Measurements from ENCODE around the gene CLEC16A.
A peak's percentile ranks its signal among the peaks of the same experiment; 100 is the strongest.

CLEC16A gene

DNA sequence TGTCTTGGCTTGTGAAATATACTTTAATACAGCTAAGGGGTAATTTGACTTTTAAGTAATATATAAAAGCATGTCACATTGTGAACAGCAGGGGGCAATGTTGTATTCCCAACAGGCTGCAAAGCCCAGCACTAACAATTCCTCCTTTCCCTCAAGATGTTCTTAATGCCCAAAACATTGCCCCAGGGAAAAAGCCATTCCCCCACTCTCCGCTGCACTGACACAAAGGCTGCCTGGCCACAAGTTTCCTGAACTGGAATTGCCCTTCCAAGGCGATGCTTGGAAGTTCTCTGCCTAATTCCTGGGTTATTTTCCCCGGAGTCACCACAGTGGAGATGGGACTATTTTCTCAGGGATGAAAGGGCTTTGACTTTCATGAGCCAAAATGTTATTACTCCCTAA is 27.2 kb downstream of the CLEC16A start:
- DNase-seq, result peak; percentile 29

DNA sequence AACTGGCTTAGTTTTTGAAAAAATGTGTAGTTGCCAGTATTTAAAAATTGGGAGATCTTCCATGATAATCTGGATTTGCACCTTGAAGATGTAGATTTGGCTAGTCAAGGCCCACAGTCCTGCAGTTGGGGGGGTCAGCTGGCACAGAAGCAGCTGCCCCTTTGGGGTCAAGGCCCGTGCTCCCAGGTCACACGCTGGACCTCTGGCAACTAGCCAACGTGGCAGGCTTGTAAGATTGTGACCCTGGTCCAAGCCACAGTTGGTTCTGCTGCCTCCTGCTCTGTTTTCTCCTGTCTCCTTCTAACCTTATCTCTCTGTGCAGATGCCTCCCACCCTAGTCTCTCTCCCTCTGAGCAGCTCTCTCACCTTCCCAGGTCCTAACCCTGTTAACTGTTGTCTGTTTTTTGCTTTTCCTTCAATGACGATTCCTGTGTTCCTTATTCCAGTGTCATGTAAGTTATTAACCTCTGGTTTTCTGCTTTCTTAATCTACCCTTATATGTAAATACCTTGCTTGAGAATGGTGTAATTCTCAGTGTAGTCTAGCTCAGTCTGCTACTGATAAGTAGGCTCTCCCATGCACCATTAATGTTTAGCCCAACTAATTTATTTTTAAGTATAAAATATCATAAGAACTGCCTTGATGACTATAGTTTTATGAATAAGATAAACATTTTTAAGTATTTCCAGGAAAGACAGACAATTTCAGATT is 27.9 kb downstream of the CLEC16A start:
- DNase-seq, result no peak

DNA sequence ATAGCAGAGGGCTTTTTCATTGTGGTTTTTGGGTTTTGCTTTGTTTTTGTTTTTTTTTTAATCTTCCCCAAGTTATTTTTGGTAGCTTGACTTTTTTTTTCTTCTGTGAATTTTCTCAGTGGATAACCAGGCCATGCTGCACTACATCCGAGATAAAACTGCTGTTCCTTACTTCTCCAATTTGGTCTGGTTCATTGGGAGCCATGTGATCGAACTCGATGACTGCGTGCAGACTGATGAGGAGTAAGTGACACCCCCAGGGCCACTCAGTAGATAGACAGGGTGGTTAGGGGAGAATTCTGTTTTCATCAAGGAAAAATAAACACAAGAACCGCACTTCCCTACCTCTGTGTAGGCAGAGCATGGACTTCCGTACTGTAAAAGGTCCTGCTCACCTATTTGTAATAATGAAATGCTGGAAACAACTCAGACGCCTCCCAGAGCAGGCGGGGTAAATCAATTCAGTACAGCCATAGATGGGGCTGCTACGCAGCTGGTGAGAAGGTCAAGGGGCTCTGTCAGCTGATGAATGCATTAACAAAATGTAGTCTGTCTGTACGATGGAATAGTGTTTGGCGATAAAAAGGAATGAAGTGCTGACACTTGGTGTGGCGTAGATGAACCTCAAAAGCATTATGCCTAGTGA is 28.6 kb downstream of the CLEC16A start:
- DNase-seq, result no peak

DNA sequence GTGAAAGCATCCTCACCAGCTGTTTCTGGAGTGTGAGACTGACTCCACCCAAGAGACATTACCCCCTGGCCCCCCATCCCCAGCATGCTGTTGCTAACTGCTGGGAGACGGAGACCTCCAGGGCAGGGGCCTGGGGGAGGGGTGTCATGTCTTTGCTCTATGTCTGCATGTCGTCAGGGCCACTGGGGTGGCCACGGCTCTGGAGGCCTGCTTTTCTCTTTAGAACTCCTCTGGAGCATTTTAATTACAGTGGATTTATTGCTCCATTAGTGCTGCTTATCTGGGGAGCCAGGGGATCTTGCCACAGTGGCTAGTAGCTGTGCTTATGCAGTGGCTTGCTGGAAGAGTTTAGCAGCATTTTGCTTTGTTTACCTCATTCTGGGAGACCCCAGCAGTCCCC is 32.3 kb downstream of the CLEC16A start:
- no peak for DNase-seq

DNA sequence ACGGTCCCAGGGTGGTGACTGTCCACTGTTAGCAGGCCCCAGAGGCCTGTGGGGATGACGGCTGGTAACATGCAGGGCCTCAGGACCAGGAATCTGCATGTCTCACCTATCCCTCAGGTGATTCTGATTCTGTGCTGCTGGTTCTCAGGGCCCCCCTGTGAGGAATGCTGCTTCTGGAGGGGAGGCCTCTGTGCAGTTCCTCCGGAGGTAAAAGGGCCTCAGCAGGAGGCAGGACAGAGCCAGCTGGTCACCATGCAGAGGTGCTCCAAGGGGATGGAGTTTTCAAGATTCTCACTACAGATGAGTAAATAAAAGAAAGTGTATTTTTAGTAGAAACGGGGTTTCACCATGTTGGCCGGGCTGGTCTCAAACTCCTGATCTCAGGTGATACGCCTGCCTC is 33.8 kb downstream of the CLEC16A start:
- DNase-seq, result no peak

DNA sequence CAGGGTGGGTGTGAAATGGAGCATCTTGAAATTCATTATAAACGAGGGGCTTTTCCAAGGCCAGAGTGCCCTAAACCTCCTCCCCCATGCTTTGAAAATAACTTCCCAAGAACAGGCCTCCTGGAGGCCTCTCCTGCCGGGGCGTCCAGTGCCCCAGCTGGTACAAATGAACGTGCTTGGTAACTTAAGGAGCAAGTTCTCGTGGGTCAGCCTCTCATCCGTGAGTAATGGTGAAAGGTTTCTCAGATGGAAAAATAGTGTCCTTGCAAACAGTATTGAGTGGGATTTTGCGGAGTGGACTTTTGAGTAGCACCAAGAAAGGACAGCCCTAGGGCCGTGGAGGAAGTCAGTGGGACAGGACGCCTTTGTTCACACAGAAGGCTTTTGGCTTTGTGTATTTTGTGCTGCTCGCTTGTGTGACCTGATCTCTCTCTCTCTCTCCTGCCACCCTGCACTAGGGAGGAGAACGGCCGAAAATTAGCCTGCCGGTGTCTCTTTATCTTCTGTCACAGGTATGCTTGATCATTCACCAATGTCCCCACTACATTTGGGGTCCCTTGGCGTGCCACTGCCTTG is 34.6 kb downstream of the CLEC16A start:
- no peak for DNase-seq

DNA sequence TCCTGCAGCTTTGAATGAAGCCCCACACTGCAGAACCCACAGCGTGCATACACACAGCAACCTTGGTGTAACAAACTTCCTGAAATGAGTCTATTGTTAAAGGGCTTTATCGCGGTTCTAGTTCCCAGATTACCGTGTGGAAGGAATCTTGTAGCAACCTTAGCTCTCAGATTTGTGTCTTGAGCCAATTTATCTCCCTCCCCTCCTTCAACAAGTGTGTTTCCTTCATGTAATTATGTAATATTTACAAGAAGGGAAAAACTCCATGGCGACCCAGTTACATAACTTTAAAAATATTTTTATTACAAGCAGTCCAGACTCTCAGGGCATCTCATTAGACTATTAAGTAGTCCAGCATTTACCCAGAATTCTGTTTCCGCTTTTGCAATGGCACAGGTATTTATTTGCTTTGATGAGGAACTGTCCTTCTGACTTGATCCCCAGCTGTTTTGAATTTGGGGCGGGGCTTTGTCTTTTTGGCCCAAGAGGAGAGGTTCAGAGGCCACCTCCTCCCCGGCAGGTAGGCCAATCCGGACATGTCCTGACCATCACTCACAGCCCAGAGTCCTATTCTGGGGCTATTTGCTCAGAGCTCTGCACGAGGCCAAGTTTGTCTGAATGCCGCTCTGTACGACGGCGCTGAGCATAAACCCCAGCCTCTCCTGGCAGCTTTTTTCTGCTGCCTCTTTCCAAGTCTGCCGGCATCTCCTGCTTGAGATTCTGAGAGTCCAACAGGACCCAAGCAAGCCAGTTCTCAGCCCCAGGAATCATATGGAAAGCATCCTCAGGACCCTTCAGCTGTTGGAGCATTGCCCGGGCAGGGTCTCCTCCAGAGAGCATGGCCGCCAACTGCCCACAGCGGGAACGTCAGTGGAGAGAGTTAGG is 35.6 kb downstream of the CLEC16A start:
- DNase-seq, result no peak

GRCh38 chr16:10980813-10981212 is 36.4 kb downstream of the CLEC16A start:
- no peak for DNase-seq

GRCh38 chr16:10981697-10982216 is 37.4 kb downstream of the CLEC16A start:
- DNase-seq, result no peak

DNA sequence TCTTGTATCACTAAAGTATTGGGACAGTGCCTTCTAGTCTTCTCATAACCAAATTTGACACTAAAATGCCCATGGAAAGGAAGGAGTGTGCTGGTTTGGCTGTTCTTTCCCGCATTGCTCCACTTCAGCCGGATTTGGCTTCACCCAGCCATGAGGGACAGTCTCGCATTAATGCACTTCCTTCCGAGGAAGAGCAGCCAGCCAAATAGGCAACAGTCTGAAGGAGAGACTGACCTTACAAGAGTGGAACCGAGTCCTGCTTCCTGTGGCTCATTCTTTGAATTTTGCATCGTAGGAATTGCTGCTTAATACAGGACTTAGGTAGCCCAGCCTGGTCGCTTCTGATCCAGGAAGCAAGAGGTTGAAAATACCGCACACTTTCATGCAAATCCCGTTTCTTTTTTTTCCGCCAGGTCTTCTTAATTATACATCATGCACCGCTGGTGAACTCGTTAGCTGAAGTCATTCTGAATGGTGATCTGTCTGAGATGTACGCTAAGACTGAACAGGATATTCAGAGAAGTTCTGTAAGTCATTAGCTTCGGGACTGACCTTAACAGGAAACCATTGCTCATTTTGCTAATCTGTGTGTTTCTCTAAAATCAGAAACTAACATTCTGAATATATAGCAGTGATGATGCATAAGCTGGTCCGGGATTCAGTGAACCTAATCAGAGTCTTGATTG is 38.2 kb downstream of the CLEC16A start:
- no peak for DNase-seq

- no peak for DNase-seq
Observed at GRCh38 chr16:10983159-10983558, 38.8 kb downstream of the CLEC16A start.

DNA sequence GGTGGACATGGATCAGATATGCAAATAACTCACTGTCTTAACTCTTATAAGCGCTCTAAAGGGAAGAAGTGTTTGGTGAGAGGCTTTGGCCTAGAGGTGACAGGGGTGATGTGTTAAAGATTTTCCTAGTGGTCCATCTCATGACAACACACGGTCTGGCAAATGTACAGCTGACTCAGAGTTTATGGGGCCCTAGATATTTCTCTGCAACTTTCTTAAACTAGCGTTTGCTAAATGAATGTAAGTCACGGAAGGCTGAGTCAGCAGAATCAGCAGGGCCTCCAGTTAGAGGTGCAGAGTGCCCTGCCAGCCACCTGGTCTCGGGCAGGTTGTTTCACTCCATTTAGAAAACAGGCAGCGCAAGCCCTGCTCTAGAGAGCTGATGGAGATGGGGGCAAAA is 40.1 kb downstream of the CLEC16A start:
- DNase-seq, result no peak

DNA sequence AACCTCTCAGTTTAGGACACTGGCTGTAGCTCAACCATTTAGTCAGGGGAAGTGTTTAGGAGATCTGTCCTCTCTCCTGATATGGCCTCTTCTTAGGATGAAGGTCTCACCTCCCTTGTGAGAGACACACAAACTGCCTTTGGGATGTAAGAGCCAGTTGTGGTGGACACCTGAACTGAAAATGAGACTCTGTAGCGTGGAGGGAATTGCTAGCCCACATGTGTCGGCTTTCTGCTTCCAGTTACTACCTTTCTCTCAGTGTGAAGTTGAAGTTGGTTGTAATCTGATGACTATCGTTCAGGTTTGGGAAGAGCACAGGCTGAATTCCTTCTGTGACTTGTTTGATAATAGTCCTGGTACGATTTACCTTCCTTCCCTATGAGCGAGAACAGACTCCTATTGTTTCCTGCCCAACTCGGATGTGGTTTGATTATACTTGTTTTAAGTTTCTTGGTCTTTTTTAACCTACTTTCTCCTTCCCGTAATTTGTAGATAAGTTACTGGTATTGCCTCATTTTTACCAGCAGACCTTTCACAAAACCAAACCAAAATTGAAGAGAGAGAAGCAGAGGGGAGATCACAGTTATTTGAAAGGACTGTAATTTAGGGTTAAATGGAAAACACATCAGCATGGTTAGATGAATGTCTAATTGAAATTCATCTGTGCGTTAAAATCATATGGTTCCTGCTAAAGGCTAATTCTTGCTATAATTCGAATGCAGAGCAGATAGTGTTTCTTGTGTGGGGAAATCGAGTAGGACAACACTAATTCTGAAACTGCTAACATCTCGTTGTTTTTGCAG is 43.2 kb downstream of the CLEC16A start:
- no peak for DNase-seq

DNA sequence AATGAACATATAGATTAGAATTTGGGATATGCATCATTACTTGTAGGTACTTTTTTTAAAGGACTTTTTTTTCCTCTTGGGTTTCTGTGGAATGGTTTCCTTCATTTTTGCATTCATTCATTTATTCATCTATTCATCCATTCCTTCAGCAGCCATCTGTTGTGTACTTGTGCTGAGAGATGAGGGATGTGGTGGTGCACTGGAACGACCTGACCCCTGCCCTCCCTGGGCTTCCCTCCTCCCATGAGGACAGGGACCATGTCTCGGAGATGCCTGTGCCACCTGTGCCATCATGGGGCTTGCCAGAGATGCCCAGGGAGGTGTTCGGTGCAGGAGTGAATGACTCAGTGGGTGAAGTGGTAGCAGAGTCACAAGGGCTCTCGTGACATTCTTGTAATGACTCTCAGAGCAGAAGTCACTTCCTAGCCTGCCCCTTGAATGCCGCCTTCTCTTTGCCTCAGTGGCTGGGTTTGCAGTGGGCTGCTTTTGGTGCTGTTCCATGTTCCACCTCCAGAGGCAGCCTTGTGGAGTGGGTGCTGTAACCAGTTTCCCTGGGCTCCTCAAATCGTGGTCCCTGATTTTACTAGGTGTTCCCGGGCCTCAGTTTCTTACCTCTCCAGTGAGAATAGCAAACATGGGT is 43.9 kb downstream of the CLEC16A start:
- peak; percentile 40 for DNase-seq

- DNase-seq, result no peak
Observed at GRCh38 chr16:10988879-10989278, 44.5 kb downstream of the CLEC16A start.

- no peak for DNase-seq
Observed at GRCh38 chr16:10989559-10989958, 45.2 kb downstream of the CLEC16A start.

DNA sequence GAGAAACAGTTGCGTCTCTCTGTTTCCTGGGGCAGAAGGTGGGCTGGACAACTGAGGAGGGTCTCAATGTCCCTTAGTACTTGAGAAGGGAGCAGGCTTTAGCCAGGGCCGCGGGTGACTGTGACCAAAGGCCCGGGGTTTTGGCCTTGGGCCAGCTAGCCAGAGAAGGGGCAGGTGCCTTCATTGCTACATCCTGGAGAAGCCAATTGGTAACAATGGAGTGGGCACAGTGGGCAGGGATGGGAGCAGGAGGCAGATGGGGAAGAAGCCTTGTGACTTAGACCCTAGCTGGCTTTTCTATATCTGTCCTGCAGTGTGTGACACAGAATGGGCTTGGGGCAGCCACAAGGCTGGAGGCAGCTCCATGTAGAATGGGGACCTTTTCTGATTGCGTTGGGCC is 46.0 kb downstream of the CLEC16A start:
- no peak for DNase-seq

GRCh38 chr16:10992112-10992511 is 47.7 kb downstream of the CLEC16A start:
- no peak for DNase-seq

DNA sequence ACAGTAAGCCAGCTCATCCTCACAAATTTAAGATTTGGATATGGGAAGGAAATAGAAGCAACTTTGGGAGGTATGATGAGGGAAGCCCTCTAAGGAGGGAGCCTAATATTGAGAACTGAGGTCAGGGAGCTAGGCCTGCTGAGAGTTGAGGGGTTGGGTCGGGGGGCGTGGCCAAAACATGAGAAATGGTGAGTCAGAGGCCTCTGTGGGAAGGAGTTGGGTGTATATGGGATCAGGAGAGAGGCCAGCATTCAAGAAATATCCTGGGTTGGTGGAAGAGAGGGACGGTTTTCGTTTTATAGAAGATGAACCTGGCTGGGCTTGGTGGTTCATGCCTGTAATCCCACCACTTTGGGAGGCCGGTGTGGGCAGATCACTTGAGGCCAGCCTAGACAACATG is 48.4 kb downstream of the CLEC16A start:
- no peak for DNase-seq

DNA sequence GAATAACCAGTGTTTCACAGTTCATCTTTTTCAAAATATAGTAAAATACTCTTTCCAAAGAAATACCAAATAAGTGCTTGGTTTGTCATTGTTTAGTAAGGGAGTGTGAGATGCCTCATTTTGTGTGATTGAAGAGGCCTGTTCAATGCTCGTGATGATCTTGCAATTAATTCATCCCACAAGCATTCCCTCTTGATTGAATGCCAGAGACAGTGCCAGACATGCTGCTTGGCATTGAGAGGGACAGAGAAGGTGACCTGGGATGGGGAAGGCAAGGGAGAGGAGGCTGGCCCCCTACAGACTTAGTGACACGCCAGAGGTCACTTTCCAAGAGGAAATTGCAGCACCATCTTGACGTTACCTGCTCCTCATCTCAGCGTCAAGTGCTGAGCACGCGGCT is 49.3 kb downstream of the CLEC16A start:
- DNase-seq, result no peak

DNA sequence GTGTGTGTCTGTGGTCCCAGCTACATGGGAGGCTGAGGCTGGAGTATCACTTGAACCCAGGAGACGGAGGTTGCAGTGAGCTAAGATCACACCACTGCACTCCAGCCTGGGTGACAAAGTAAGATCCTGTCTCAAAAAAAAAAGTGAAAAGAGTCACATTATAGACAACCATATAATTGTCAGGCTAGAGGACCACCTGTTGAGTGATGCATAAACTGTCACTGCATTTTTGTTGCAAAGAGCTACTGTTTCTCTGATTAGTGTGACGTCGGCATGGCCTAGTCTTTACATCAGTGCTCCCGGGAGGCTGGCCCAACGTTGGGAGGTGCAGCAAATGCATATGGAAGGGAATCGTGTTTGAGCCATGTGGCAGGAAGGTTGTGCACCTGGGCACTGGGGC is 50.2 kb downstream of the CLEC16A start:
- no peak for DNase-seq
